ENCODE measurements around the gene TBC1D22A.
"Not testable (repeated sequence)": the region's sequence is repeated elsewhere in the genome, so short reads cannot be mapped to it uniquely, and the experiment has no call there.

The TBC1D22A gene

DNA sequence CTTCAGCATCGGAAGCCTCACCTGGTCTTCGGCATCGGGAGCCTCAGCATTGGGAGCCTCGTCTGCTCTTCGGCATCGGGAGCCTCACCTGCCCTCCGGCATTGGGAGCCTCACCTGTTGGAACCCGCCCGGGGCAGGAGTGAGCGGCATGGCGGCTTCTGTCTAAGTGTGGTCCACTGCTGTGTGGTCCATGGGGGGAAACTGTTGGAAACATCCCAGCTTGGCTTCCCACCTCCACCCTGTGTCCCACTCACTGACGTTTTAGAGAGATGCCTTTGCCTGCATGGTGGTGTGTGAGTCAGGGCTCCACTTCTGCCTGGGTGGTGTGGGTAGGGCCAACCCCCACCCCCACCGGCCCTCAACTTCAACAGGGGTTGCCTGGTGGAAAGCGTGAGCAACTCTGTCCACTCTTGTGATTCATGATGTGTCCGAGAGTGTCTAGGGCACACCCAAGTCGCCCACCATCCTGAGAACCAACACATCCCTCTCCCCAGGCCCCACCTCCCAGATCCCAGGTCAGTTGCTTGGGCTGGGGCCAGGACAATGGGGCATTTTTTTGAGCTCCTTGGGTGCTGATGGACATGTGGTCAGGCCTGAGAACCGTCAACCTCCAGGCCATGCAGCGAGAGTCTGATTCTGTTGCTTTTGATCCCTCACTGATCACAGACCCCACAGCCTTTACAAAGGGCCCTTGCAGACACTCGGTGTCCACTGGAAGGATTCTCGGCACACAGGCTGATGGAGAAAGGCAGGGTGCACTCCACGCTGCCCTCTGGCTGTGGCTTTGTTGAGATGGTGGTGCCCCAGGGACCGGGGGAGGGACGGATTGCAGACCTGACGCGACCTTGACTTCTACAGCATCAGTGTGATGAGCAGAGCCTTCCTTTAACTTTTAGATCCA lies 406.7 kb downstream of the TBC1D22A start:
- no peak for DNase-seq (ENCODE audit: low spot score)

DNA sequence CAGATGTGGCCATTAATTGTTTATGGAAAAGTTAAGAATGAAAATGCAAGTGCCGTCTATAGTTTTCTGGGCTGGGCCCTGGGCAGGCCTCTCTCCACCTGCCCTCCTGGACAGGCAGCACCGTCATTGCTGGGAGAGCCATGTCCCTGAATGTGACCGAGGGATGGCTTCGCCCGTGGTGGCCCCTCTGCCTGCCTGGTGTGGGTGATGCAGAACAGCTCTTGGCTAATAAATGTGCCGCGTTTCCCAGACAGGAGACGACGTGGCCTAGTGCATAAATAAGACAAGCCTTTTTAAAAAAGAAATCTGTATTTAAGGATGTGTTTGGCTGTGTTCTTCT lies 407.3 kb downstream of the TBC1D22A start:
- DNase-seq (ENCODE audit: low spot score), result no peak

DNA sequence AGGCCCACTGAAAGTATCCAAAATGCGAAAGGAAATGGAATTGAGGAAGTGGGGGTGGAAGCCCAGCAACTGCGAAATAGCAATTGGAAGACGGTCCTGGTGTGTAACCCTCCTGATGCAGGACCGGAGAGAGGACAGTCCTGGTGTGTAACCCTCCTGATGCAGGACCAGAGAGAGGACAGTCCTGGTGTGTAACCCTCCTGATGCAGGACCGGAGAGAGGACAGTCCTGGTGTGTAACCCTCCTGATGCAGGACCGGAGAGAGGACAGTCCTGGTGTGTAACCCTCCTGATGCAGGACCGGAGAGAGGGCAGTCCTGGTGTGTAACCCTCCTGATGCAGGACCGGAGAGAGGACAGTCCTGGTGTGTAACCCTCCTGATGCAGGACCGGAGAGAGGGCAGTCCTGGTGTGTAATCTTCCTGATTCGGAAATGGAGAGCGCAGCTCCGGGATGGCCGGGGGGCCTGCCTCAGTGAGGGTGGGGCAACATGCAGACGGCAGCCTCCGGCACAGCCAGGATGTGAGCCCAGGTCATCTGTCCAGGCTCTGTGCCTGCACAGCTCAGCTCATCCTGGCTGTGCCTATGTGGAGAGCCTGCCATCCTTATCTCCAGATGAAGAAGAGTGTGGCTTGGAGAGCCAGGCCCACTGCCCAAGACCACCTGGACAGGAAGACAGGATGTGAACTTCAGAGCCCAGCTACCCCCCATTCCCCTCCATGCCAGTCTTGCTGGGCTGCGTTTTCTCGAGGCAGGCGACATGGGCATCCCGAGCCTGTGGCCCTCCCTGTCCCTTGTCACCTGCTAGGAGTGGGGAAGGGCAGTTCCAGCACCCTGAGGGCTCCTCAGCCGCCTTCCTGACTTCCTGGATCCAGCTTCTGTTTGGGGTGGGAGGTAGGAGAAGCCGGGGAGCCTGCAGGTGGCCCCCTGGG lies 408.3 kb downstream of the TBC1D22A start:
- DNase-seq (ENCODE audit: low spot score), result not testable (repeated sequence)

DNA sequence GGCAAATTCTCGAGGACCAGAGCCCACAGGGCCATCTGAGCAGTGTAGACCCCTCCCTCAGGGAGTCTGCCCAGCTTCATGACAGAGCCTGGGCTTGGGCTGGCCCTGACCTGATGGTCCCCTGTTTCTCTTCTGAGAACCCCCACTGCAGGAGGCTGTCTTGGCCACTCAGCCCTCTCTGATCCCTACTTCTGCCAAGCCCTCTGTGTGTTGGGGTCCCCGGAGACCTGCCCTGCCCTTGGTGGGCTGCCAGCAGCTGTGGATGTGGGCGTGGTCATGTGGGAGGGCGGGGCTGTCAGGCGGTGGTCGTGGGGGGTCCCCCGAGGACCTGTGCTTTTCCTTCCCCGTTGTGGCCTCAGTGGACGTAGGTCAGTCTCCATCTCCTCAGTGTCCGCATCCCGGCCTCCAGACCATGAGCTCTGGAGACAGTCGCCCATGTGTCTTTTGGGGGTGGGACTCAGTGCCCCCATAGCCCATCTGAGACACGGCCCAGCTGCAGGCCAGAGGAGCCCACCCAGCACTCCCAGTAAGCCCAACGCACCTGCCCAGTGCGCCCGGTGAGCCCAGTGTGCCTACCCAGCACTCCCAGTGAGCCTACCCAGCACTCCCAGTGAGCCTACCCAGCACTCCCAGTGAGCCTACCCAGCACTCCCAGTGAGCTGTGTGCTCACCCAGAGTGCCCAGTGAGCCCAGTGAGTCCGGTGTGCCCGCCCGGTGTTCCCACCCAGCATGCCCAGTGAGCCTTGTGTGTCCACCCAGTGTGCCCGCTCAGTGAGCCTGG lies 409.2 kb downstream of the TBC1D22A start:
- DNase-seq (ENCODE audit: low spot score), result no peak

DNA sequence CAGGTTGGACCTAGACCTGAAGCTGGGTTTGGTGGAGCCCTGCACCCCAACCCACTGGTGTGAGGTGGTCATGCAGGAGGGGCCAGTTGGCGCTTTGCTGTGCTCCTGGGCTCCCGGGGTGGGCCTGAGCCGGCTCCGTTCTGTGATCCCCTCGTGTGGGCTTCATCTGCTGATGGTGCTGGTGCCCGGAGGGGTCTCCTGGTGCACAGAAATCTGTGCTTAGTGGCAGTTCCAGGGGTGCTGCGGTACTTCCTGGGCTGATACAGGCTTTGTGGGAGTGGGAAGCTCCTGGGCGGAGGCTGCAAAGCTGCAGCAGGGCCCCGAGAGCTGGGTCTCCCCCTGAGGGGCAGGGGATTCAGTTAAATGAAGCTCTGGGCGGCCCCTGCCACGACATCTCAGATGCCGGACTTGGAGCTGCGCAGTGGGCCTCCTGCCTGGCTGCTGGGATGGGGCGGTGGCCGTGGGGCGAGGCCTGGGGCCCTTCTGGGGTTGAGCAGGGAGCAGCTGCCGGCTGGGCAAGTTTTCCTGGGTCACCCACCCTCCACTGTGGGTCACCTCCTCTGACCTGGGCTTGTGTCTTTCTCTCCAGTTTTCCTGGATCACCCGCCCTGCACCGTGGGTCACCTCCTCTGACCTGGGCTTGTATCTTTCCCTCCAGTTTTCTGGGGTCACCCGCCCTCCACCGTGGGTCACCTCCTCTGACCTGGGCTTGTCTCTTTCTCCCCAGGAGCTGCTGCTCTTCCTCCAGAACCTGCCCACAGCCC lies 410.5 kb downstream of the TBC1D22A start:
- no peak for DNase-seq (ENCODE audit: low spot score)

DNA sequence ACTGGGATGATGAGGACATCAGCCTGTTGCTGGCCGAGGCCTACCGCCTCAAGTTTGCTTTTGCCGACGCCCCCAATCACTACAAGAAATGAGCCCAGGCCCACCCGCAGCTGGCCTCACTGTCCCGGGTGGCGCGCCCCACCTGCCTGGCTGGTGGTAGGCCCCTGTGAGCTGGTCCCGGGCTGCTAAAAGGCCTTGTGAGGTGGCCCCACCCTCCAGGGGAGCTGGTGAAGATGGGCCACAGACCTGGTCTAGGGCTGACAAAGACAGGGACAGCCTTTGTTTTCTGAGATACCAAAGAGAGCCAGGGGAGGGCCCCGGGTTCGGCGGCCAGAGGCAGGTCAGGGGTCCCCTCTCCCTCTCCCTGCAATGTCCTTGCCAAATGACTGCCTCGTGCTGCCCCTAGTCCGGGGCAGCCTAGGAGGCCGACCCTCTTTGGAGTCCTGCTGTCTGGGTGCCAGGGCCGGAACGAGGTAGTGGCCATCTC lies 411.1 kb downstream of the TBC1D22A start:
- no peak for DNase-seq (ENCODE audit: low spot score)

DNA sequence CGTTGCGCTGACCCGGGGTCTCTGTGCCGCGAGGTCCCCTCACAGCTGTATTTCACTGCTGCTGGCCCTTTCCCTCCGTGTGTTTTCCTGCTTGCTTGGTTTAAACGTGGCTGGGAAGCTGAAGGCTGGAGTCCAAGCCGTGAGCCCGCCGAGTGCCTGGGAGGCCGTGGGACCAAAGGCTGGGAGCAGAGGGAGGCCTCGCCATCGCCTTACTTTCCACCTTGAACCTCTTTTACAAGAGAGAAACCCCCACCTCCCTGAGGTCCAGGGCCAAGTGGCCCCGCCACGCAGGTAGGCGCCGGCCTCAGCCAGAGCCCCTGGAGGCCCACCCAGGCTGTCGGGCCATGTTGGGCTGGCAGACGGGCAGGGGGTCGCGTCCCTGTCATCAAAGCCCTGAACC lies 411.6 kb downstream of the TBC1D22A start:
- no peak for DNase-seq (ENCODE audit: low spot score)

DNA sequence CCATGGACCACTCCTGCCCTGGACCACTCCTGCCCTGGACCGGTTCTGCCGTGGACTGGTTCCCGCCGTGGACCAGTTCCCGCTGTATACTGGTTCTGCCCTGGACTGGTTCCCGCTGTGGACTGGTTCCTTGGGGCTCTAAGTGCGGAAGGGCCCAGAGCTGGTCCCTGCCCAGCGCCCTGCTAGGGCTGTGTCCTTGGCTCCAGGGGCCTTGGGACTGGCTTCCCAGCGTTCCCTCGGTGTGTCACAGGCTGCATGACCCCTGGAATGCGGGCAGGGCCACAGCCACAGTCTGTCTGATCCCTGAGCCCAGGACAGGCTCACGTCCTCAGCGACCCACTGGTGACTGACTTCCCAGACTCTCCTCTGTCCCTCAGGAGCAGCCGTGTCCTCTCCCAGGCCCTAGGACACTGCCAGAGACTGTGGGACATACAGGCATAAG lies 412.2 kb downstream of the TBC1D22A start:
- DNase-seq (ENCODE audit: low spot score), result no peak

DNA sequence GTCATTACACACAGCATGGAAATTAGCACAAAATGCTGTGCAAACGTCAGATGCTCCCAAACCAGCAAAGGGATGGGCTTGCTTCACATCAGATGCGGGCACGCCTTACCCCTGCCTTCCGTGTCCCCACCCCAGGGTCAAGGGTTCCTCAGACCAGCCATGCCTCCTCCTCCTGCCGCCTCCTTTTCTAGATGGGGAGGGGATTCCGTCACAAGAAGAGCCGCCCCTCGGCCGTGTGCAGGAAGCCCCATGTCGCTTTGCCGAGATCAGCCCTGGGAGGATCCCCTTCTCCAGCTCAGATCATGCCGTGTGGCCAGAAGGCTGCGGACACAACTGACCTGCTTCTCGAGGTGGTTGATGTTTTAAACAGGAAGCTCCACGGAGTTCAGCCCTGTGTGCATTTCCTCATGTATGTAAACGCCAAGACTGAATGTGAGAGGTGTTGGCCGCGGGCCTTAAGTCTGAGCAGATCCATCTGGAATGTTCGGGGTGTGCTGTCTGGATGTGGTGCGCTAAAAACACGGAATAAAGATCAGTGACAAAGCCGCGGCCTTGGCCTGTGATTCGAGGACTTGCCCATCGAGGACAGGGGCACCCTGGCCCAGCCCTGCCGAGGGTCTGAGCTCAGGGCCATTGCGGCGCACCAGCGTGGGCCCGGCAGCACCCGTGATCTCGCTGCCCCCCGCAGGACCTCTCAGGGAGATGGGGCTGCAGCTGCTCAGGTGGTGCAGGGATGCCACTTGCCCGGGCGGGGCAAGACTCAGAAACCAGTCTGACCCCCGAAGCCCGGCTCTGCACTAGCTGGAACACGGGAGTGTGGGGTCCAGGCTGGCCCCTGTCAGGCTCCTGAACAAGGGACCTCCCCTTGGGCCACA lies 412.9 kb downstream of the TBC1D22A start:
- no peak for DNase-seq (ENCODE audit: low spot score)

DNA sequence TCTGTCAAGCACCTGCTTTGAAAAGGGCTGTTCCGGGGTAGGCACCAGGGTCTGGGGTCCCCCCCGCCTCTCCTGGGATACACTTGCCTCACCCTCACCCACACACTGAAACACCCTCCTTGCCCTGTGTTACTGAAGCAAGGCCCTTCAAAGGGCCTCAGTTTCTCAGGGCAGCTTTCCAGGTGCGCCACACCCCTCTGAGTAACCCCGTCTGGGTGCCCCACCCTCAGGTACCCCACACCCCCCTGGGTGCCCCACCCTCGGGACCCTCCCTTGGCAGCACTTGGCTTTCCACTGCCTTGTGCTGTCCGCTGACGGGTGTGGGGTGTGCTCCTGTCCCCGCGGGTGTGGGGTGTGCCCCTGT lies 413.6 kb downstream of the TBC1D22A start:
- DNase-seq (ENCODE audit: low spot score), result no peak

DNA sequence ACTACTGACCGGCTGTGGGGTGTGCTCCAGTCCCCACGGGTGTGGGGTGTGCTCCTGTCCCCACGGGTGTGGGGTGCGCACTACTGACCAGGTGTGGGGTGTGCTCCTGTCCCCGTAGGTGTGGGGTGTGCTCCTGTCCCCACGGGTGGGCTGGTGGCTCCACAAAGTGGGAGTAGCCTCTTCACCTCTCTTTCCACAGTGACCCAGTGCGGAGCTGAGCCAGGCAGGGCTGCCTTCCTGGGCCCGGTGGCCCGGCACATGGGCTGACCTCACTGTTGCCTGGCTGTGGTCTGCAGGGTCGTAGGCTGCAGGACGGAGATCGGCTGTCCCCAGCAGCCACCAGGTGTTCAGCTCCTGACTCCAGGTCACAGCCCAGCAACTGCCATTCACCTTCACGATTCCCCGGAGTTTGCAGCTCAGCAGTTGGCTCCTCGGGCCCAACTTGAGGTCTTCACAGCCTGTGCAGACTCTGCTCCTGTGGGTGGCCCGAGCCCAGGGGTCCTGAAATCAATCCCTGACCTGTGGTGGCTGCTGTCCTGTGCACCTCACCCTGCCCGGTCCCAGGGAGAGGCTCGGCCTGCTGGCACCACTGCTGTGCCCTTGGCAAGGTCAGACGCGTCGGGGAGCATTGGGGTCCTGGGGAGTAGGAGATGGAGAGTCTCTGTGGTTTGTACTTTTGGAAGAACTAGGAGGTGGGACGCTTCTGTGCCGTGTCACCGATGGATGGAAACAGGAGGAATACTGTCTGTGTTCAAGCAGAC lies 414.3 kb downstream of the TBC1D22A start:
- DNase-seq (ENCODE audit: low spot score), result no peak

DNA sequence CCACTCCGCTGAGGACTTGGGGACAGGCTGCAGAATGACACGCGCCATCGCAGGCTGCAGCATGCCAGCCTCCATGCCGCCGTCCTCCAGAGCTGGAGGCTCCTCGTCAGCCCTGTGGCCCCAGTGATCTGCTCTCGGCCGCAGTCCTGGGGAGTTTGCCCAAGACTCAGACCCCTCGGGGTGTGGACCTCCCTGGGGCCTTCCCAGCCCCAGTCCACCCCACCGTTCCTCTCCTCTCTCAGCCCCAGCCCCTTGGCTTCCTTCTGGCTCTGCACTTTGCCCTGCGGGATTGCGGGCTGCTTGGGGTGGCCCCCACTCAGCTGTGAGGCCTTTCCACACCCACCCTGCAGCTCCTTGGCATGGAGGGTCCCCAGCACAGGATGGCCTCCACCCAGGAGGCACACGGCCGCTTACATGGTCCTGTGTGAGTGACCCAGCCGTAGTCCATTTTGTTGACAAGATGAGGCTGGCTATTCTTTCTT lies 414.9 kb downstream of the TBC1D22A start:
- DNase-seq (ENCODE audit: low spot score), result no peak

DNA sequence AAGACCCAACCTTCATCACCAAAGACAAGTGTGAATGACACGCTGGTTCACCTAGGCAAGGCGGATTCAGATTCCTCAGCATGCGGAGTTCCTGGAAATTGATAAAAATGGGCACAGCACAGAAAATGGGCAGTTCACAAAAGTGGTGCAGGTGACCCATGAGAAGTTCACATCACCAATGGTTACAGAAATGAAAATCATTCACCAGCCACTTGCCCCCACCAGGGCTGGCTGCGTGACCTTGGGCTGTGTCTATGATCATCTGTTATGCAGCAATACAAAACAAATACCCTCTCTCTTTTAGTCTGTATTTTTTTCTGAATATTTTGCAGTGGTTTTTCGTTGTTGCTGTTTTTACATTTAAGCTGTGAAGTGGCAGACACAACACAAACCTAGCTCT lies 415.9 kb downstream of the TBC1D22A start:
- DNase-seq (ENCODE audit: low spot score), result no peak

DNA sequence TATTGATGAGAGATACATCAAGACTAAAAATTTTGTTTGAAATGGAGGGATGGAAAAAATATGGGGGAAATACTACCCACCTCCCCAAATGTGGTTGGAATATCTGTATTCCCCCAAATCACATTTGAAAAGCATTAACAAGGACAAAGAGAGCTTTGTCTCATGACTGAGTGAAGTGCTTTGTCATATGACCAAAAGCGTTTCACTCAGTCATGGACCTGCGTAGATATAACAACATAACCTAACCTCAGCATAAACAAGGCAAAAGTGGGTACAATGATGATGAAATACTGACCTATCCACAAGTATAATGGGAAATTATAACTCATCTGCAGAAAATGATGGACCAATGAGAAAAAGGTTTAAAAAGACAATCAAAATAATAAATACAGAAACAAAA lies 418.3 kb downstream of the TBC1D22A start:
- peak; percentile 79 for DNase-seq (ENCODE audit: low spot score)

DNA sequence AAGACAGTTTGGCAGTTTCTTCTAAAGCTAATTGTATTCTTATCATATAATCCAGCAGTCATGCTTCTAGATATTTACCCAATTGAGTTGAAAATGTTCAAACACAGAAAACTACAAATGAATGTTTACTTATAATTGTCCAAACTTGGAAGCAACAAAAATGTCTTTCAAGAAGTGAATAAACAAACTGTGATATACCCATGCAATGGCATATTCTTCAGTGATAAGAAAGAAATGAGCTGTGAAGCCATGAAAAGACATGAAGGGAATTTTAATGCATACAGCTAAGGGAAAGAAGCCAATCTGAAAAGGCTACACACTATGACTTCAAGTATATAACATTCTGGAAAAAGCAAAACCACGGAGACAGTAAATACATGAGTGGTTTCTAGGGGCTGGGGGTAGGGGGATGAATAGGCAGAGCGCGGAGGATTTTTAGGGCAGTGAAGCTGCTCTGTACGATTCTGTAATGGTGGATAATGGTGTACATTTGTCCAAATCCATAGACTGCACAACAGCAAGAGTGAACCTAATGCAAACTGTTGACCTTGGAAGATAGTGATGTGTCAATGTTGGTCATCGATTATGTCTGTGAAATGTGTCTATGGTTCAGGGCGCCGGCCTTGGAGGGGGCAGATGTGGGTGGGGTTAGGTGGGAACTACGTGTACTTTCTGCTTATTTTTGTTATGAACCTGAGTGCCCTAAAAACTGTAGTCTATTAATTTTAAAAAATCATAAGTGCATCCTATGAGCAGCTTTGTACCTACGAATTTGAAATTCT lies 424.9 kb downstream of the TBC1D22A start:
- no peak for DNase-seq (ENCODE audit: low spot score)

DNA sequence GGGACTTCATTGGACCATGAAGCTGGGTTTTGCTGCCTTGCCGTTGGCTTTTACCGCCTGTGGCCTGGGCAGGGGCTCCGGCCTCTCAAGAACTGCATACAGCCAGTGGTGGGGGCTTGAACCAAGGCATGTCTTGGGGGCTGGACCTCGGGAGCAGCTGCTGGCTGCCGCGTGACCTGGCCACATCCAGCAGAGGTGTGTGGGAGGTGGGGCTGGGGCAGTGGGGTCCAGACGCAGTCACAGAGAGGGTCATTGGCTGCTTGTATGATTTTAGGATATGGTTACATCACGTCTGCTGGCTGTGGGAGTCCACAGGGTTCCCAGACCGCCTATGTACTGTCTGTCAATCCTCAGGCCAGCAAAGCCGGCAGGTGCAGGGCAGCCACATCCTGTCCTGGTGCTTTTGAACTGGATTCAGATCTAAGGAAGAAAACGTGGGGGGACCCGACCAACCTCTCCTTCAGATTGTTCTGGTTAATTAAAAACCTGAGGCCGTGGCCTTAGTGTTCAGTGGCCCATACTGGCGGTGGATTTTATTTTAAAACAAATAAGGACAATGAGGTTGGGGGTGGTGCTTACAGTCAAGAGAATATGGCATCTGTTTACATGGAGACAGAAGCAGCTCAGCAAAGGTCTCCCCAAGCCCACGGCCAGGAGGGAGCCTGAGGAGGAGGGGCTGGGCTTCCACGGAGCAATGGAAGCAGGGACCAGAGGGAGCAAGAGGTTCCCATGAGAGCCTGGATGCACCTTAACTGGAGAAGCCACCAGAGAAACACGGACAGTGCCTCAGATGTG lies 426.0 kb downstream of the TBC1D22A start:
- DNase-seq (ENCODE audit: low spot score), result no peak

DNA sequence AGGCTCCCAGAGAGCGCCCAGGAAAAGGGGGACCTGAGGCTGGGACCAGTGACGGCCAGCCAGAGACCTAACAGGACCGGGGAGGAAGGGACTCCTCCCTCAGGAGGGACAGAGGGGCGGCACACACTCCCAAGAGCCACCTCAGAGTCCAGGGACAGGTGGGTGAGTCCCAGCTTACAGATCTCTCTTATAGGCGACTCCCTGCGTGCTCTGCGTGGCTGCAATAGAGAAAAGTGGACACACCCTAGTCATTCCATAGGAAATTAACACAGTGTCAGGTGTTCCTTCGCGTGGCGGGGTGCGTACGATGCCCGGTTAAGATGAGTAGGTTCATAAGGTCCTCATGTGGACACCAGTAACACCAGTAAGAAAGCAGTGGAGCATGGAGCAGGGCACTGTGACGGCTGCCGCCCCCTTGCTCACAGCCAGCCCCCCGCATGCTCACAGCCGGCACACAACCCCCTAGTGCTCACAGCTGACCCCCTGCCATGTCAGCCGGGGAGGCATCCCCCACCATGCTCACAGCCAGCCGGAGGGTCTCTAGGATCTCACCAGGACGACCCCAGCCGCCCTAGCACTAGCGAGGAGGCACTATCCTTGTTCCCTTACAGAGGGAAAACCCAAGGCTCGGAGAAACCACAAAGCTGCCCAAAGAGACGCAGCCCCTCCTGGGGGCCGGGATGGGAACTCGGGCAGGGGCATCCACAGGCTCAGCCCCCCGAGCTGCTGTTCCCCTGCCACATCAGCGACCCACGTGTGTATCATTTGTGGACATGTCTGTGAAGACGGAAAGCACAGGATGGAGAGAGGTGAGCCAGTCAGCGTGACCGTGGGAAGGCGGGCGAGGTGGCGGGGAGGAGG lies 426.8 kb downstream of the TBC1D22A start:
- no peak for DNase-seq (ENCODE audit: low spot score)

Measured in COLO829 (cell line).